ENCODE measurements around the gene SUGP2. TPM values are rescaled to one million over a fixed set of nuclear protein-coding genes. Genes with fewer than 3 reads are reported as not detected.

Gene SUGP2
- 102 TPM for total RNA-seq

DNA sequence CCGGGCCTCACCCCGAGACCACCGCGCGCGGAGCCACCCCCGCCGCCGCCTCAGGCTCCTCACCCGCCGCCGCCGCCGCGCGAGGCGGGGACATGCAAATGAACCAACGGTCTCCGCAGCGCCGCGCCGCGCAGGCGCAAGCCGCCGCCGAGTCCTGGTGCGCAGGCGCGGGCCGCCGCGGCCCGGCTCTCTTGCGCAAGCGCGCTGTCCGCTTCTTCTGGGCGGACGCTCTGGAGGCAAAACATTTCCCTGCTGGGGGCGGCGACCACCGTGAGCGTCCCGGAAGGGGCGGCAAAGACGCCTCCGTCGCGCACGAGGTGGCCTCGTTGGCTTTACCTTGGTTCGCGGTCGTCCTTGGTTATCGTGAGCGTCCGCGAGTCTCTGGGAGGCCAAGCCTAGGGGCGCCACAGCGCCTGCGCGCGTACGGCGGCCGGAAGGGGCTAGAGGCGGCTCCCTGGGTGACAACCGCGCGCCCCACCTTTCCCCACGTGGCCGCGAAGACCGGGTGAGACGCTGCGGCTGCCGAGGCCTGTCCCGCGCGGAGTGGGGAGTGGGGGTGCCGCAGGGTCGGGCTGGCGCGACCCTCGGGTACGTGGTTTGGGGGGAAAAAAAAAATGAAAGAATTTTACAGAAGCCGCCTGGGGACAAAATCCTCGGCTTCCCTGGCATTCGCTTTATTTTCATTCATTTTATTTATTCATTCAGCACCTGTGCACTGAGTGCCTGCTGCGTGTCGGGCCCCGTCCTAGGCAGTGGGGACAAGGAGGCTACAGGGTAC is at the start of gene SUGP2, which contains the start of gene ARMC6:
Gene SUGP2, minus strand, starts transcription at position 92 of the 778 bp plus-strand sequence. CDS start 2,446 bp downstream, outside the sequence.
Gene ARMC6, plus strand, starts transcription at position 178 of the 778 bp plus-strand sequence. CDS start 607 bp downstream, outside the sequence.
- DNase-seq, result peak; percentile 74

DNA sequence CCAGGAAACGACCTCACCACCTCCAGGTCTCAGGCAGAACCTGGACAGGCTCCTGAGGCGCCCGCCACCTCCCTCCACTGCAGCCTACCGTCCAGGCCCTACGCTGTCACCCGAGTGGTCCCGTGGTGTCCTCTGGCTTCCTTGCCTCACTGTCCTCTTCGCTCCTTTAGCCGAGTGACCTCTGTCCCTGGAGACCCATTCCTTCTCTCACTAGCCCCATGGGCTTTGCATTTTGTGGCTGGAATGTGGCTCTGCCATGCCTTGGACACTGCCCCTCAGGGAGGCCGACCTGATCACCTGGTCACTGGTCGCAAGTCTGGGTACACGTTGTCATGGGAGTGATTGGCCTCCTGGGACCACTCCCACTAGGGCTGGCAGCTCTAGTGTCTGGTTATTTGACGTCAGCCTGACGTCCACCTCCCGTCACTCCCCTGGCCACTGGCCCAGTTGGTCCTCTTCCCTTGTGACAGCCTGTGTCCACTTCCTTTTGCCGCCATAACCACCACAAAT is 48.4 kb upstream of the SUGP2 start:
- DNase-seq, result no peak

DNA sequence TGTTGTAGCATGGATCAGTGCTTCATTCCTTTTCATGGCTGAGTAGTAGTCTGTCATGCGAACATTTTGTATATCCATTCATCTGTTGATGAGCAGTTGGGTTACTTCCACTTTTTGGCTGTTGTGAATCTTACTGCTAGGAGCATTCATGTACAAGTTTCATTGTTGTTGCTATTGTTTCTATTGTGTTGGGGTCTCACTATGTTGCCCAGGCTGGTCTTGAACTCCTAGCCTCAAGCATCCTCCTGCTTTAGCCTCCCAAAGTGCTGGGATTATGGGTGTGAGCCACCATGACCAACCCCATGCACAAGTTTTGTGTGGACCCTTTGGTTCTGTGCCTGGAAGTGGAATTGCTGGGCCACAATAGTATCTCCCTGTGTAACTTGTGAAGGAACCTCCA is 46.3 kb upstream of the SUGP2 start:
- no peak for DNase-seq

DNA sequence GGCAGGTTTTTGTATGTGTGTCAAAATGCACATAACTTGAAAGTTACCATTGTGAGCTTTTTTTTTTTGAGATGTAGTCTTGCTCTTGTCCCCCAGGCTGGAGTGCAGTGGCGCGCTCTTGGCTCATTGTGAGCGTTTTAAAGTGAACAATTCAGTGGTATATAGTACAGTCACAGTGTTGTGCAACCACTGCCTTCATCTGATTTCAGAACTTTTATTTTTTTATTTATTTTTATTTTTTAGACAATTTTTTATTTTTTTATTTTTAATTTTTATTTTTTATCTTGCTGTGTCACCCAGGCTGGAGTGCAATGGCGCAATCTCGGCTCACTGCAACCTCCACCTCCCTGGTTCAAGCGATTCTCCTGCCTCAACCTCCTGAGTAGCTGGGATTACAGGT is 45.5 kb upstream of the SUGP2 start:
- no peak for DNase-seq

DNA sequence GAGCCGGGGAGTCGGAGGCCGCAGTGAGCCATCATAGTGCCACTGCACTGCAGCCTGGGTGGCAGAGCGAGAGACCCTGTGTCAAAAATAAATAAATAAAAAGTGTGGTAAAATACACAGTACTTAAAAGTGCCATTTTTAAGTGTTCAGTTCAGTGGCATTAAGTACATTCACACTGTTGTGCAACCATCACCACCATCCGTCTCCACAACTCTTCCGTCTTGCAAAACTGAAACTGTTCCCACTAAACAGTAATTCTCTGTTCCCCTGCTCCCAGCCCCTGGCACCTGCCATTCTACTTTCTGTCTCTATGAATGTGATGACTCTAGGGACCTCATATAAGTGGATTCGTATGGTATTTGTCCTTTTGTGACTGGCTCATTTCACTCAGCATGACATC is 43.8 kb upstream of the SUGP2 start:
- no peak for DNase-seq

DNA sequence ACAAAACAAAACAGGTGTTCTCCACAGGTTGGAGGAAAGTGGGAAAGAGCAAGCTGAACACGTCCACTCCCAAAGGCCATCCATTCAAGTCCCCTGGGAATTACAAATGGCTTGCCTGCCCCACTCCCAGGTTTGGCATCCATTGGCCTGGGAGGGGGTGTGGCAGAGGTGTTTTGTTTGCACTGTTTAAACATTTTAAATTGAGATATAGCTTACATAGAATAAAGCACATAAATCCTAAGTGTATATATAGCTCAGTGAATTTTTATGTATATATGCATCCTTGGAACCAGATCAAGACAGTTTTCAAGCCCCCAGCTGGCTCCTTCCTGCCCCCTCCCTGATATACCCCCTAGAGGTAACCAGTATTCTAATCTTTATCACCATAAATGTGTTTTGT is 43.2 kb upstream of the SUGP2 start:
- no peak for DNase-seq

DNA sequence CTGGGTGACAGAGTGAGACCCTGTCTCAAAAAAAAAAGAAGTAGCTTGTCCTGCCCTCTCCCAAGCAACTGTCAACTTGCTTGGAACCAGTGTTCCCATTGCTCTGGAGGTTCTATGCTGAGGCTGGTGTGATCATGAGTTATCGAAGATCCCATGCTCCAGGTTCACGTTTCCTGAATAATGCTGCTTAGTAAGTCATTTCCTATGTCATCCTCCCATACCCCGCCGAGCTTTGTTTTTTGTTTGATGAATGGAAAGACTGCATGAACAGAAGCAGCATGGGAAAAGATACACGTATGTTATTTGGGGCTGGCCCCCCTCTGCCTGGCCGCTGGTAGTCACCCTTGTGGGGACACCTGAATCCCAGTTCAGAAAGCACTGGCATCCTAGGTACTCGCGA is 41.8 kb upstream of the SUGP2 start:
- DNase-seq, result no peak

DNA sequence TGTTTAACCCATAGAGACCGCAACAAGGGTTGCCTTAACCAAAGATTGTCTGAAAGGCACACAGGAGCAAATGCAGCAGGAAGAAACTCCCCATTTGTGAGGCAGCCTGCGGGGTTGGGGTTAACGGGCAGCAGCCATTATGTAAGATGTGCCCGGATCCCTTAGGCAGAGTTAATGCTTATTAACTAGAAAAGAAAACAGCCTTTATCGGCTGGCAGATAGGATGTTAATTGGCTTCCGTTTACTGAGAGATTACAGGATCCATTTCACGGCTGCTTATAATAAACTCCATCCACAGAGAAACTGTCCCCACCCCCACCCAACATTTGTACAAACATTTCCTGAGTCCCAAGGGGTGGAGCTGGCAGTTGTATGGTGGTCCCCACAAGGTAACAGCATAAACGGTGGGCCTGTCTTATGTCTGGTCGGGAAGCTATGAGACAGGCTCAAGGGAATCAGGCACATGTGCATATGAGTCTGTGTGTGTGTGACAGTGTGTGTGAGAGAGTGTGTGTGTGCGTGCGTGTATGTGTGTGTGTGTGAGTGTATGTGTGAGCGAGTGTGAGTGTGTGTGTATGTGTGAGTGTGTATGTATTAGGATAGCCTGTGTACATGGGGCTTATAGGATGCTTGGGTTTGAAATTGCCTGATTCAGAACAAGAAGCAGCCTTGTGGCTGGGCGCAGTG is 41.0 kb upstream of the SUGP2 start:
- no peak for DNase-seq

DNA sequence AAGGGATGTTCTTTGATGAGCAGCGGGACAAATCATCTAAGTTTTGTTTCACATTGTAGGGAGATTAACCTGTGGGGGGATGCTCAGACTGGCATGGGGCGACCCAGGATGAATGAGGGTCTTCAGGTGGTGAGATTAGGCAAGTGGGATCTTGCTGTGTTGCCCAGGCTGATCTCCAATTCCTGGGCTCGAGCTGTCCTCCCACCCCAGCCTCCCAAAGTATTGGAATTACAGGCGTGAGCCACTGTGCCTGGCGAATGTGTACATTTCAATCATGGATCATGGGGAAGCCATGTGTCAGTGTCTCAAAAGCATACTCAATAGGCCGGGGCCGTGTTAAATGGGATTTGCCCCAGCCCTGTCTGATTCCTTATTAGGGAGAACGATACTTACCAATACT is 38.6 kb upstream of the SUGP2 start:
- DNase-seq, result no peak

DNA sequence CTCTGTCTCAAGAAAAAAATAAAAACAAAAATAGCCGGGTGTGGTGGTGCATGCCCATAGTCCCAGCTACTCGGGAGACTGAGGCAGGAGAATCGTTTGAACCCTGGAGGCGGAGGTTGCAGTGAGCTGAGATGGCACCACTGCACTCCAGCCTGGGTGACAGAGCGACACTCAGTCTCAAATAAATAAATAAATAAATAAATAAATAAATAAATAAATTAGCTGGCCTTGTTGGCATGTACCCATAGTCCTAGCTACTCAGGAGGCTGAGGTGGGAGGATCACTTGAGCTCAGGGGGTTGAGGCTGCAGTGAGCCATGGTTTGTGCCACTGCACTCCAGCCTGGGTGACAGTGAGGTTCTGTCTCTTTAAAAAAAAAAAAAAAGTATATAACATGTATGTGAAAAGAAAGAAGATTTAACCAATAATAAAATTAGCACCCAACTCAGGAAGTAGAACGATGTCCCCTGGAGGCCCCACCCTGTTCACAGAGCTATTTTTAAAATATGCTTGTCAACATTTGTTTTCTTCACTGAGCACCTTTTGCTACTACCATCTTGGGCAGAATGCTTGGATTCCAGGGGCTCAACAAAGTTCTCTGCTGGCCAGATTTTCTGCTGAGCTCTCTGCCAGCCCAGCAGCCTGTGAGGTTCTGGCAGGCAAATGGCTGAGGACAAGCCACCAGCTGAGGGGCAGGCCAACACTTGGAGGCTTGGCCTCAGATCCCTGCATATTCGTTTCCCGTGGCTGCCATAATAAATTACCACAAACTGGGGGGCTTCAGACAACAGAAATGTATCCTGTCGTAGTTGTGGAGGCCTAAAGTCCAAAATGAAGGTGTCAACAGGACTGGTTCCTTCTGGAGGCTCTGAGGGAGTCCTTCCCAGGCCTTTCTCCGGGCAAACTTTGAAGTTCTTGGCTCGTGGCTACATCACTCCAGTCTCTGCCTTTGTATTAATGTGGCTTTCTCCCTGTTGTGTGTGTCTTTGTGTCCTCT is 35.6 kb upstream of the SUGP2 start:
- DNase-seq, result no peak

DNA sequence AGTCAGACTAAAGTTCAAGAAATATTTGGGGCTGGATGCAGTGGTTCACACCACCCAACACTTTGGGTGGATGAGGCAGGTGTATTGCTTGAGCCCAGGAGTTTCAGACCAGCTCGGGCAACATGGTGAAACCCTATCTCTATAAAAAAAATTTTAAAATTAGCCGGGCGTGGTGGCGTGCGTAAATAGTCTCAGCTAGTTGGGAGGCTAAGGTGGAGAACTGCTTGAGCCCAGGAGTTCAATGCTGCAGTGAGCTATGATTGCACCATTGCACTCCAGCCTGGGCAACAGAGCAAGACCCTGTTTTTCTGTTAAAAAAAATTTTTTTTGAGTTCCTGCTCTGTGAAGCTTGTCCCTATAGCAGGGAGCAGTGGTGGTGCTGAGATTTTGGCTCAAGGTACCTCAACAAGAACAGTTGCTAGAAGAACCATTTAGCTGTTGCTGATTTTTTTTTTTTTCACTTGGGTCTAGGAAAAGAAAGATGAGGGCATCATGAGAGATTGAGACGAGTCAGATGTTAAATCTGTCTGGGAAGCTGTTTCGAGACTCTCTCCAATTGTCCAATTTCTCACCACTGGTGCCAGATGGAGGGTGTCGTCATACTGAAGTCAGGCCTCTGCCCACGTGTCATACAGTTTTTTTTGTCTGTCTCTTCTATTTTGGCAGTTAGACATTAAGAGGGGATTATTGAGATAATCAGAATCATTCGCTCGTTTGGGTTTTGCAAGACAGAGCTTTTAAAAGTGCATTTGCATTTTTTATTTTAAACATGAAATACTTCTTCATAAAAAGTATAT is 34.2 kb upstream of the SUGP2 start:
- DNase-seq, result no peak

DNA sequence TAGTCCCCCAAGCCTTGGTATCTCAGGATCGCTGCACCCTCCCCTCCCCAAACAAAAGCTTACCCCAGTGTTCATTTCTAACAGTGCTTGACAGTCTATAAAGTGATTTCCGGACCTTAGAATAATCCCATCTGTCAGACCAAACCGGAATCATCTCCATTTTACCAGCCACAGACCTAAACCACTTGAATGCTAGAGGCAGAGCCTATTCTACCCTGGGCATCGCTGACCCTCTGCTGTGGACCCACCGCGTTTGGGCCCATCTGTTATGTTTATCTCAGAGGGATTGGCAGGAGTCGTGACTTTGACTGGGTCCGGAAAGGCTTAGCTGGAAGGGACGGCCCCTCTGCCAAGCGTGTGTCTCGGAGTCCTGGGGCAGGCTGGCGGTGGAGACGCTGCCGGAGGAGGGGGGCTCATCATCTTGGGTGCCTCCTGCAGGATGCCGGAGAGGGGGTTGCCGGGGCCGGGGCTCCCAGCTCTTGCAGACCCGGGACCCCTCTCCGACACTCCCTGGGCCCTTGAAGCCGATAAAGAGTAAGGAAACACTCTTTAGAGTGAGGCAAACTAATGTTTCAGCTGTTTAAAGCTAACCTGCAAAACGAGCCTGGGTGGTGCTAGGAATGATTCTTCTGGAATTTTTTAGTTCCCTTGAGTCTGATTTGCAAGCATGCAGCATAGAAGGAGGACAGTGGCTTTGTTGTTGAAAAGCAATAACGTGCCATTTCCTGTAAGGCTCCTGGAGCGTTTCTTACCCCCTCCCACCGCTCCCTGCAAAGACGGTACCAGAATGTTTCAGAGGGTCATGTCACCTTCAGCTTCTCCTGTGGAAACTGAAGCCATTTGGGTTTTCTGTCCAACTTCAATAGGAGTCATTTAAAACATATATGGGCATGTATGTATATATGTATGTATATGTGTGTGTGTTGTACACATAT is 31.8 kb upstream of the SUGP2 start:
- DNase-seq, result no peak

DNA sequence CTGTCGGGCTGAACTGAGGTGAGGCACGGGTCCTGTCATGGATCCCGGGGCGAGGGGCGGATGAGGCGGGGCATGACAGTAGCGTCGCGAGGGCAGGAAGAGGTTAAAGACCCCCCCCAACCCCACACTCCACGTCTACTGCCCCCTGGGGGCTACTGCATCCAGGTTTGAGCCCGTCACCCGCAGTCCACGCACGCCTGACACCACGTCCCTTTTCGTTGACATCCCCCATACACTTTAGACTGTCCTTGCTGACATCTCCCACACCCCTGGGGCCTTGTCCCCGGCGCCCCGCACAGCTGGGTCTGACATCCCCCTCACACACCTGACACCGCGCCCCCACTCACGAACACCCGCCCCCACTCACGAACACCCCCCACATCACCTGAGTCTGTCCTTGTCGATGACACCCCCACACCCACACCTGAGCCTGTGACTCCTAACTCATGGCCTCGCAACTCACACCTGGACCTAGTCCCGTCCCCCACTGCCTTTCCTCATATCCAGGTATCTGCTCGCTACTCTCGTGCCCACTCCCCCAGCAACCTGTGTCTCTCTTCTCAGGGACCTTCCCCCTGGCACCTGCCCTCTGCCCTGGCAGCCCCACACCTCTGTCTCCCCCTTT is 30.9 kb upstream of the SUGP2 start:
- DNase-seq, result no peak

DNA sequence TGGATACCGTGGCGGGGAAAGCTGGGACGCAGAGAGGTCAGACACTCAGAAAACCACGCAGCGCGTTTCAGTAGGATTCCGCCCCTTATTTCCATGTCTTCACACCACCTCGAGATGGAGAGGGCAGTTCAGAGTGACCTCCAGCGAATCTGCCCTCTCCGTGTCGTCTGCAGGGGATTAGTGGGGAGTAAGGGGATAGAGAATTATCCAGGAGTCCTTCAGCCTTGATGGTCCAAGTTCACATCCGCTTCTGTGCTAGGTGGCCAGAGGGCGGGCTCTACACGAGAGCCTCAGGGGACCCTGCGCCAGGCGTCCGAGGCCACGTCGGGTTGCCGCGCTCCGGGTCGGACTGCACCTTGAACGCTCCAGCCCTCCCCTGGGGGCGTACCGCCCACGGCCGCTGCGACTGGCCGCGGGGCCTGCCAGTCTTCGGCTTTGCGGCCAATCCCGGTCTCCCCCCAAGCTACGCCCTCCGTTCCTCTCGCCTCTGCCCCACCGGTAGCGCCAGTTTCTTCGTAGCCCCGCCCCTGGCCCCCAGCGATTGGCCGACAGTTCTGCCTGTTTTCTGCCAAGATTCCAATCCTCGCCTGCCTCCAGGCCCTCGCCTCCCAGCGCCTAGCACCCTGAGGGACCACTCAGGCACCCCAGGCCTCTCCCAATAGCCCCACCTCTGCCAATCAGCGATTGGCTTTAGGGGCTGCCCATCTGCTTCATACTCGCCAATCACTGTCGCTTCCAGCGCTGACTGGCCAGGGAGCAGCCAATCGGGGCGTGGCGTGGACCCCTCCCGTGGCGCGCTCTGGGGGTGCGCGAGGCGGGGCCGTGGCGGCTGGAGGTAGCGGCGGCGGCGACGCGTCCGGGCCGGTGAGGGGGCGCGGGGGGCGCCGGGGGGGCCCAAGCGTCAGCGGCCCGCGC is 30.1 kb upstream of the SUGP2 start, which contains the start of gene SLC25A42:
Gene SLC25A42, plus strand, starts transcription at position 812 of the 915 bp plus-strand sequence. CDS start 32,131 bp downstream, outside the sequence.
- DNase-seq, result peak; percentile 100

DNA sequence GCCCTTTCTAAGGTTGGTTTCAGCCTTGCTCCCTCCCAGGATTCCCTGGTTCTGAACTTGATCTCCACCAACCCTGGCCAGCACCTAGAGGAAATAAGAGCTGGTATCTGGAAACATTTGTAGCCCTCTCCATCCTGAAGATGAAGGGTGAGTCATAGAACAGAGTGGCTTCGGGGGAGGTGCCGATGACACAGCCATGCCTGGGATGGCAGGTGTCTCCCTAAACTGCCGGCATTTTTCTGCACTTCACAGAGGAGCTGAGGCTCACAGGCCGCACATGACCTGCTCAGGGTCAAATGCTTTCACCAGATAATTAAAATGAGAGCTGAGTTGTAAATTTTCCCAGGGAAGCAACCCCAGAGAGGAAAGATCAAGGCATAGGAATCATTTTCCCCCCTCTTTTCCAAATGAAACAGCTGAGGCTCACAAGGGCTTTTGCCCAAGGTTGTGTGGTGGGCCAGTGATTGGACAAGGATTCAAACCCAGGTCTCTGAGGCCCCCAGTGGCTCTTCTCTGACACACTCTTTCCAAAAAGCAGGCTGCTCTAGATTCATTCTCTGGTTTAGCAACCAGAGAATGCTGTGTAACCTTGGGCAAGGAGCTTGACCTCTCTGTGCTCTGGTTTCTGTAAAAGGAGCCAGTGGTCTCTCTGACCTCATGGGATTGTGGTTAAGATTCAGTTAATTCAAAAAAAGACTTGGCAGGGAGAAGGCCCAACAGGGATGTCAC is 29.3 kb upstream of the SUGP2 start:
- DNase-seq, result no peak

DNA sequence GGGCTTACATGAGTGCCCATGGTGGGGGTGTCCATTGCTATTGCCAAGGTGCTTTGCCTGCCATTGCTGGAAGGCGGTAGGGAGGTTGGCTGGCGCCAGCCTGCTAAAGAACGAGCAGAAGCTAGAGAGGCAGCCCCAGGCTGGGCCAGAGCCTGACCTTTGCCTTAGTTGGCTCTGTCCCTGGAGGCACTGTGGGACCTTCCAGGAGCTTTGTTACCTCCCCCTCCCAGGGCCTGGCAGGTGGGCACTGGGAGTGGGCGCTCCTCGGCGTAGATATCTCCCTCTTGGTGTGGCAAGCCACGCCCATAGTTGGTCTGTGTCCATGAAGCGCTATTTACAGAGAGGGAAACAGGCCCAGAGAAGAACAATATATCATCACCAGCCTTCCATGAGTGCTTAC is 28.2 kb upstream of the SUGP2 start:
- no peak for DNase-seq

DNA sequence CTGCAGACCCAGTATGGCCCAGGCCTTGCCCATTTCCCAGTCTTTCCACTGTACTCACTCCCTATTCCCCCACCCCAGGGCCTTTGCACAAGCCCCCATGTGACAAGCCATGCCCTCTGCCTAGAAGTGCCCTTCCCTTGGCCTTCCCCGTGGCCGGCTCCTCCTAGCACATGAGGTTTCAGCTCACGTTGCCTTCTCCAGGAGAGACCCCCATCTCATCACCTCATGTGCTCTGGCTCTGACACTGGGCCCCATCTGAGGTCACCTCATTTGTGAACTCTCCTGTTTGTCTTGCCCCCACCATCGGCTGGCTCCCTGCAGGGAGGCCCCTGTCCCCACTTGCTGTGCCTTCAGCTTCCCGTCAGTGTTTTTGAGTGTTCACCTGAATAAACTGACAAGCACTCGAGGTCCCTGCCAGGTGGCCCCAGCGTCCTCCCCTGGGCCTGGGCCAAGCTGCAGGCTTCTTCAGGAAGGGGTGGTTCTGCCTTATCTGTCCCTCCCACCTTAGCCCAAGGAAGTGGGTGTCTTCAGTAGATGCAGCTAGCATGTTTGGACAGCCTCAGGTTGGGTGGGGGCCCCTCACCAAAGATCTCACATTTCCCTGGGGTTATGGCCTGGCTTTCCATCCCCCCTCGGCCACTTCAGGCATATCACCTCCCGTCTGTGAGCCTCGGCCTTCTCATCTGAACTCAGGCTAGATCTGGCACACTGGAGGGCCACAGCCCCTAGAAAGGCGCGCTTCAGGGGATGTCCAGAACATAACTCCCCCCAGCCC is 26.7 kb upstream of the SUGP2 start:
- no peak for DNase-seq

All from occipital lobe (tissue), 2 donors.